ENCODE measurements around the gene FTHL17. TPM values are rescaled to one million over a fixed set of nuclear protein-coding genes. Genes with fewer than 3 reads are reported as not detected.

Gene FTHL17
- not detected in 2 replicates for total RNA-seq

DNA sequence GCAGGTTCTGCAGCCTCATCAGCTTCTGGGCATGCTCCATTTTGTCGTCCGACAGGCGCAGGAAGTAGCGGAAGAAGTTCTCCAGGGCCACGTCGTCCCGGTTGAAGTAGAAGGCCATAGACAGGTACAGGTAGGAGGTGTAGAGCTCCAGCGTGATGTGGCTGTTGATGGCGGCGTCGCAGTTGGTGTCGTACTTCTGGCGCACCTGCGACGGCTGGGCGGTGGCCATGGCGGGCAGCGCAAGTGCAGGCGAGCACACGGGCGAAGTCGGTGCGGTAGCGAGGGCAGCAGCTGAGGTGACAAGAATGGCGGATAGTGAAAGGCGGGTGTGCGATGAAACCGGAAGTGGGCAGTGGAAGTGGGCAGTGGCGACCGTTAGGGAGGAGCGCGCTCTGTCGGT, at the start of gene FTHL17:
Gene FTHL17 (minus strand): TSS at position 317 of the 400 bp plus-strand sequence. CDS start 88 bp downstream, at position 229.

Other genes starting within 250 kb of the FTHL17 start
- 11.1 and 11.7 TPM in 2 replicates for gene TAB3, start 182.8 kb downstream of the FTHL17 start, total RNA-seq

Data from smooth muscle cell of trachea (primary cell).